Gastroesophageal sphincter (tissue), 4 donors: ENCODE measurements around the gene TEX53. TPM values are rescaled to one million over a fixed set of nuclear protein-coding genes. Genes with fewer than 3 reads are reported as not detected.

Experiments
- ATAC-seq: fragments of 150-250 bp; one replicate; pipeline ENCODE4 v1.9.1; 2016; ENCODE audit warnings: mild to moderate bottlenecking, moderate library complexity
- H3K27ac ChIP-seq, 4 donors: fragments of 200-600 bp; sonication (generic) in 3 of 4; 1 replicate in 3 of 4; 2 replicates in 1 of 4; pipeline ENCODE4 v1.5.1; 2016 to 2019
- H3K27me3 ChIP-seq: fragments of 200-600 bp; sonication (generic); one replicate; pipeline ENCODE4 v1.5.1; 2019
- H3K36me3 ChIP-seq, 2 donors: fragments of 200-600 bp; sonication (generic); one replicate each; pipeline ENCODE4 v1.5.1; 2019; ENCODE audit warnings: control low read depth in 1 of 2
- H3K4me1 ChIP-seq, 3 donors: fragments of 200-600 bp; sonication (generic); 1 replicate in 2 of 3; 2 replicates in 1 of 3; pipeline ENCODE4 v1.5.1; 2016 to 2019; ENCODE audit warnings: control low read depth in 2 of 3
- H3K4me3 ChIP-seq, 2 donors: fragments of 200-600 bp; sonication (generic); one replicate each; pipeline ENCODE4 v1.5.1; 2019; ENCODE audit warnings: mild to moderate bottlenecking in 1 of 2, moderate library complexity in 1 of 2
- H3K9me3 ChIP-seq, 3 donors: fragments of 200-600 bp; sonication (generic); one replicate each; pipeline ENCODE4 v1.5.1; 2017 to 2019; ENCODE audit warnings: control low read depth in 2 of 3
- CTCF ChIP-seq, 4 experiments: fragments of 200-600 bp in 2 of 4; fragments of 450-650 bp in 2 of 4; sonication (generic) in 1 of 4; IDR thresholded peaks; one replicate each; pipeline ENCODE4 v1.5.1; 2017 to 2019; ENCODE audit warnings: antibody characterized with exemption in 4 of 4, mild to moderate bottlenecking in 2 of 4, moderate library complexity in 2 of 4
- EP300 ChIP-seq: sonication (generic); formaldehyde crosslinking; IDR thresholded peaks from one replicate; pipeline ENCODE4 v1.6.1; 2017; ENCODE audit warnings: antibody characterized with exemption, mild to moderate bottlenecking
- POLR2A ChIP-seq, 2 donors: fragments of 450-650 bp; IDR thresholded peaks; one replicate each; pipeline ENCODE4 v1.6.1; 2017; ENCODE audit warnings: antibody characterized with exemption in 2 of 2, mild to moderate bottlenecking in 2 of 2, moderate library complexity in 1 of 2
- POLR2AphosphoS5 ChIP-seq: sonication (generic); formaldehyde crosslinking; IDR thresholded peaks from one replicate; pipeline ENCODE4 v1.6.1; 2017; ENCODE audit warnings: antibody characterized with exemption
- WGBS, 2 donors: methylation state at CpG; one replicate each; pipeline ENCODE4 v1.1.5; 2018; ENCODE audit warnings: low coverage in 1 of 2; 5-methylcytosine and 5-hydroxymethylcytosine counted together
- total RNA-seq, 4 donors: library from RNA; depleted of rRNA; stranded (reverse); fragments of >200 nt; gene quantifications; one replicate each; pipeline ENCODE4 v1.1.0, GENCODE V29; 2016

Gene TEX53
- total RNA-seq, 4 donors from 2014 or later: not detected

- no peaks in the 10 kb centered on the region for H3K9me3 ChIP-seq
- no peak overlapping the region for H3K27ac ChIP-seq
- ATAC-seq: no peak
- TF ChIP-seq POLR2A (IDR thresholded peaks at IDR 0.05) (no peak), CTCF (IDR thresholded peaks at IDR 0.05) (no peak), EP300 (no peak), POLR2AphosphoS5 (no peak)
- no peaks in the 10 kb centered on the region for H3K27me3 ChIP-seq
- no peaks in the 10 kb centered on the region for H3K4me1 ChIP-seq
- no peak overlapping the region for H3K4me3 ChIP-seq
- WGBS, 2 donors: 67 to 93% methylated on average over 6 to 9 of the region's 11 CpGs
- H3K36me3 ChIP-seq: no peaks in the 10 kb centered on the region
These were observed 33.7 kb upstream of the TEX53 start for GRCh38 chr9:114691046-114691955.

GRCh38 chr9:114690308-114690707 is 32.7 kb upstream of the TEX53 start:
- no peaks in the 10 kb centered on the region for H3K4me1 ChIP-seq
- no peak overlapping the region for H3K4me3 ChIP-seq
- H3K36me3 ChIP-seq: no peaks in the 10 kb centered on the region
- ATAC-seq: no peak
- 80 to 91% methylated on average over 1 of the region's 4 CpGs for WGBS, 2 donors
- no peaks in the 10 kb centered on the region for H3K9me3 ChIP-seq
- H3K27ac ChIP-seq: no peak overlapping the region
- TF ChIP-seq CTCF (IDR thresholded peaks at IDR 0.05) (no peak), EP300 (no peak), POLR2A (IDR thresholded peaks at IDR 0.05) (no peak), POLR2AphosphoS5 (no peak)
- no peaks in the 10 kb centered on the region for H3K27me3 ChIP-seq

GRCh38 chr9:114689813-114690212 is 32.2 kb upstream of the TEX53 start:
- 82 to 88% methylated on average over 5 to 7 of the region's 7 CpGs for WGBS, 2 donors
- no peak for ATAC-seq
- TF ChIP-seq POLR2AphosphoS5: no peak
- TF ChIP-seq CTCF (IDR thresholded peaks at IDR 0.05): no peak
- TF ChIP-seq EP300: no peak
- no peak for TF ChIP-seq POLR2A (IDR thresholded peaks at IDR 0.05)
- Histone ChIP-seq H3K27ac (no peak overlapping the region), H3K27me3 (no peaks in the 10 kb centered on the region), H3K36me3 (no peaks in the 10 kb centered on the region), H3K9me3 (no peaks in the 10 kb centered on the region), H3K4me1 (no peaks in the 10 kb centered on the region), H3K4me3 (no peak overlapping the region)

- Histone ChIP-seq H3K4me1 (no peaks in the 10 kb centered on the region), H3K27me3 (no peaks in the 10 kb centered on the region), H3K9me3 (no peaks in the 10 kb centered on the region), H3K4me3 (no peak overlapping the region), H3K36me3 (no peaks in the 10 kb centered on the region), H3K27ac (no peak overlapping the region)
- ATAC-seq: no peak
- 93 to 100% methylated on average over 2 to 3 of the region's 3 CpGs for WGBS, 2 donors
- no peak for TF ChIP-seq POLR2A (IDR thresholded peaks at IDR 0.05)
- no peak for TF ChIP-seq POLR2AphosphoS5
- TF ChIP-seq EP300: no peak
- no peak for TF ChIP-seq CTCF (IDR thresholded peaks at IDR 0.05)
These were observed 31.5 kb upstream of the TEX53 start for GRCh38 chr9:114688909-114689610.
